ENCODE measurements around the gene SLC39A5. TPM values are rescaled to one million over a fixed set of nuclear protein-coding genes. Genes with fewer than 3 reads are reported as not detected.
A peak's percentile ranks its signal among the peaks of the same experiment; 100 is the strongest.

SLC39A5 gene
- total and polyA plus RNA-seq, 2 experiments from 2014 or later, result not detected

GRCh38 chr12:56241424-56242303, 11.8 kb downstream of the SLC39A5 start:
- no peak overlapping the region for H3K9ac ChIP-seq
- H3K27me3 ChIP-seq (replicated peaks; ENCODE audit: insufficient read depth), result no peaks in the 10 kb centered on the region
- H3K79me2 ChIP-seq (ENCODE audit: insufficient read depth), result no peaks in the 10 kb centered on the region
- no peak overlapping the region for H2AFZ ChIP-seq
- no peaks in the 10 kb centered on the region for H4K20me1 ChIP-seq (ENCODE audit: insufficient read depth)
- H3K27ac ChIP-seq, result no peak overlapping the region
- no peak for TF ChIP-seq EZH2 (IDR thresholded peaks at IDR 0.05; ENCODE audit: insufficient read depth, poor library complexity, severe bottlenecking)
- no peaks in the 10 kb centered on the region for H3K9me3 ChIP-seq (ENCODE audit: low read depth)
- H3K4me2 ChIP-seq (ENCODE audit: unreplicated experiment), result no peak overlapping the region
- H3F3A ChIP-seq (ENCODE audit: insufficient read depth), result 0 out of 2 replicates have a peak, but pooled peaks cover 5% of the 10 kb centered on the region
- H3K36me3 ChIP-seq (ENCODE audit: low read depth), result peaks cover 38% of the 10 kb centered on the region
- H3K4me3 ChIP-seq, result no peak overlapping the region
- no peak for DNase-seq
- in situ Hi-C loops (cut with MboI), result no loop called here
- 0 out of 2 replicates have a peak, but pooled peaks cover 9% of the 10 kb centered on the region for H3K4me1 ChIP-seq (ENCODE audit: insufficient read depth)
- 86% methylated on average over 9 of the region's 9 CpGs for WGBS, 2 experiments (ENCODE audit: low coverage in 1 of 2, low lambda C conversion rate in 2 of 2, missing lambda C conversion rate in 2 of 2)
- H3K9me2 ChIP-seq (ENCODE audit: insufficient read depth), result no peaks in the 10 kb centered on the region

GRCh38 chr12:56242986-56243385, 13.1 kb downstream of the SLC39A5 start:
- Histone ChIP-seq H3F3A (ENCODE audit: insufficient read depth) (0 out of 2 replicates have a peak, but pooled peaks cover 5% of the 10 kb centered on the region), H2AFZ (no peak overlapping the region), H3K79me2 (ENCODE audit: insufficient read depth) (no peaks in the 10 kb centered on the region), H3K4me2 (ENCODE audit: unreplicated experiment) (no peak overlapping the region), H3K9me2 (ENCODE audit: insufficient read depth) (no peaks in the 10 kb centered on the region), H3K9me3 (ENCODE audit: low read depth) (no peaks in the 10 kb centered on the region), H4K20me1 (ENCODE audit: insufficient read depth) (no peaks in the 10 kb centered on the region), H3K4me1 (ENCODE audit: insufficient read depth) (0 out of 2 replicates have a peak, but pooled peaks cover 9% of the 10 kb centered on the region), H3K27ac (no peak overlapping the region), H3K36me3 (ENCODE audit: low read depth) (peaks cover 41% of the 10 kb centered on the region), H3K27me3 (replicated peaks; ENCODE audit: insufficient read depth) (no peaks in the 10 kb centered on the region), H3K4me3 (no peak overlapping the region), H3K9ac (no peak overlapping the region)
- in situ Hi-C loops (cut with MboI), result no loop called here
- no peak for TF ChIP-seq EZH2phosphoT487 (IDR thresholded peaks at IDR 0.05; ENCODE audit: insufficient read depth, low read depth)
- DNase-seq, result no peak
- WGBS, 2 experiments (ENCODE audit: low coverage in 1 of 2, low lambda C conversion rate in 2 of 2, missing lambda C conversion rate in 2 of 2), result 90 to 92% methylated on average over 13 of the region's 13 CpGs

- Histone ChIP-seq H3K9me3 (ENCODE audit: low read depth) (no peaks in the 10 kb centered on the region), H3K4me1 (ENCODE audit: insufficient read depth) (0 out of 2 replicates have a peak, but pooled peaks cover 9% of the 10 kb centered on the region), H3K9me2 (ENCODE audit: insufficient read depth) (no peaks in the 10 kb centered on the region), H2AFZ (no peak overlapping the region), H3K4me2 (ENCODE audit: unreplicated experiment) (no peak overlapping the region), H3F3A (ENCODE audit: insufficient read depth) (0 out of 2 replicates have a peak, but pooled peaks cover 3% of the 10 kb centered on the region), H3K9ac (0 out of 2 replicates have a peak overlapping the region, but pooled peaks have one; percentile 26), H4K20me1 (ENCODE audit: insufficient read depth) (no peaks in the 10 kb centered on the region), H3K27me3 (replicated peaks; ENCODE audit: insufficient read depth) (no peaks in the 10 kb centered on the region), H3K27ac (no peak overlapping the region; the same call in 1 of the 2 replicates), H3K36me3 (ENCODE audit: low read depth) (peaks cover 47% of the 10 kb centered on the region), H3K79me2 (ENCODE audit: insufficient read depth) (0 out of 2 replicates have a peak, but pooled peaks cover 6% of the 10 kb centered on the region), H3K4me3 (no peak overlapping the region)
- in situ Hi-C loops (cut with MboI), result no loop called here
- peak; percentile 44 for DNase-seq
- no peak for TF ChIP-seq EZH2phosphoT487 (IDR thresholded peaks at IDR 0.05; ENCODE audit: insufficient read depth, low read depth)
- no peak for TF ChIP-seq EZH2 (IDR thresholded peaks at IDR 0.05; ENCODE audit: insufficient read depth, poor library complexity, severe bottlenecking)
- WGBS, 2 experiments (ENCODE audit: low coverage in 1 of 2, low lambda C conversion rate in 2 of 2, missing lambda C conversion rate in 2 of 2), result 55 to 57% methylated on average over 3 of the region's 3 CpGs
Observed at GRCh38 chr12:56243731-56244181, 13.9 kb downstream of the SLC39A5 start.

GRCh38 chr12:56244494-56244893, 14.6 kb downstream of the SLC39A5 start:
- Histone ChIP-seq H3K36me3 (ENCODE audit: low read depth) (peaks cover 52% of the 10 kb centered on the region), H3K79me2 (ENCODE audit: insufficient read depth) (peaks cover 12% of the 10 kb centered on the region; the same call in 1 of the 2 replicates), H3K4me1 (ENCODE audit: insufficient read depth) (0 out of 2 replicates have a peak, but pooled peaks cover 9% of the 10 kb centered on the region), H2AFZ (no peak overlapping the region), H3K4me3 (no peak overlapping the region), H4K20me1 (ENCODE audit: insufficient read depth) (no peaks in the 10 kb centered on the region), H3K27me3 (replicated peaks; ENCODE audit: insufficient read depth) (no peaks in the 10 kb centered on the region), H3K9me2 (ENCODE audit: insufficient read depth) (no peaks in the 10 kb centered on the region), H3K4me2 (ENCODE audit: unreplicated experiment) (no peak overlapping the region), H3K27ac (no peak overlapping the region), H3F3A (ENCODE audit: insufficient read depth) (no peaks in the 10 kb centered on the region), H3K9ac (no peak overlapping the region), H3K9me3 (ENCODE audit: low read depth) (no peaks in the 10 kb centered on the region)
- no peak for DNase-seq
- in situ Hi-C loops (cut with MboI), result no loop called here
- WGBS, 2 experiments (ENCODE audit: low coverage in 1 of 2, low lambda C conversion rate in 2 of 2, missing lambda C conversion rate in 2 of 2), result 95 to 97% methylated on average over 14 of the region's 14 CpGs
- no peak for TF ChIP-seq EZH2phosphoT487 (IDR thresholded peaks at IDR 0.05; ENCODE audit: insufficient read depth, low read depth)
- TF ChIP-seq EZH2 (IDR thresholded peaks at IDR 0.05; ENCODE audit: insufficient read depth, poor library complexity, severe bottlenecking), result no peak
